SK-N-MC (cell line): ENCODE data around the gene LINC01488.

Source experiments
- EZH2 ChIP-seq: fragments of 200-600 bp; sonication (generic); IDR thresholded peaks from one replicate; pipeline ENCODE4 v1.6.1; 2017; ENCODE audit warnings: antibody characterized with exemption
- POLR2AphosphoS5 ChIP-seq: IDR thresholded peaks from 2 replicates; pipeline ENCODE4 v1.6.1; 2012; ENCODE audit warnings: mild to moderate bottlenecking, low read depth, low read length, borderline replicate concordance

DNA sequence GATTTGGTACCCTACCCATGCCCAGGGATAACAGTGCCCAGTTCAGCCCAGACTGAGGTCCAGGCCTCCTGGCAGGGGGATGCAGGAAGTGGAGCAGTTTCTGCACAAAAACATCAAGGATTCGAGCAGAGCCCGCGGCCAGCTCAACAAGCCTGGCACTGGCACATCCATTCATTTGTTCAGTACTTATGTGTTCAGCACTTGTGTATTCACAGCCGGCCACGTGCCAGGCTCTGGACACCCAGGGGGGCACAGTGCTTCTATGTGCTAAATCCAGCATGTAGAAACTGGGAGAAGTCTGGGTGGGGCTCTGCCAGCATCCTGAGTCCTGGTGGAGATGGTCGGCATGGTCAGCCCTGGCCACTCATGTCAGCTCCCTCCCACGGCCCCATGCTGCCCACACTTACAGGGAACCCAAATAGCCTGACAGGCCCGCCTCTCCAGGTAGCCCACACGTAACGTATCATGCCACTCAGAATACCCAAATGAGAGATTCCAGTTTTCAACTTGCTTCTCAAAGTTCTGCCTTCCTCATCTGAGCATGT, 28.5 kb downstream of the LINC01488 start:
- no peak for TF ChIP-seq EZH2
- no peak for TF ChIP-seq POLR2AphosphoS5
